Measurements from ENCODE around the gene AGL.
"Not testable (repeated sequence)": the region's sequence is repeated elsewhere in the genome, so short reads cannot be mapped to it uniquely, and the experiment has no call there.

Gene AGL

DNA sequence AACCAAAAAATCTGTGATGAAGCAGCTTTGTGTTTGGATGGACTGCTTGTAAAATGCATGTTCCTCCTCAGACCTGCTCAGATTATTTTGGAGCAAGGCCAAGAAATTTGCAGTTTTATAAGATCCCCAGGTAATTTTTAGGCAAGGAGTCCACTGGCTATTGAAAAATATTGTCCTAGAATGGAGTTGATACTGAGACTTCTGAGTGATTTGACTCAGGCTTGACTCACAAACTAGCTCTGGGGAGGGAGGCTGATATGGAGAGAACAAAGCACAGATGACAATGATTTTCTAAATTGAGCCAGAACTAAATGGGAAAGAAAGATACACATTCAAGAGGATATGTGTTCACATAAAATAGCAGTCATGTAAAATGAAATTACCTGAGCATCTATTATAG is 36.7 kb downstream of the AGL start:
- Histone ChIP-seq H3K27me3 (ENCODE audit: control insufficient read depth, insufficient read depth, low read length) (no peaks in the 10 kb centered on the region), H3K9ac (ENCODE audit: low read depth, low read length) (no peak overlapping the region), H3K4me3 (ENCODE audit: low read length) (no peak overlapping the region), H3K4me1 (ENCODE audit: control insufficient read depth, insufficient read depth, low read length) (peaks cover 7% of the 10 kb centered on the region), H3K4me2 (ENCODE audit: low read length) (peak overlapping the region; percentile 6), H3K36me3 (ENCODE audit: insufficient read depth, low read length) (peaks cover 12% of the 10 kb centered on the region), H3K9me3 (replicated peaks; ENCODE audit: low read length) (no peaks in the 10 kb centered on the region)

GRCh38 chr1:99887890-99888289 is 37.7 kb downstream of the AGL start:
- no peak overlapping the region for H3K4me3 ChIP-seq (ENCODE audit: low read length)
- no peaks in the 10 kb centered on the region for H3K9me3 ChIP-seq (replicated peaks; ENCODE audit: low read length)
- peaks cover 7% of the 10 kb centered on the region for H3K4me1 ChIP-seq (ENCODE audit: control insufficient read depth, insufficient read depth, low read length)
- peaks cover 20% of the 10 kb centered on the region for H3K36me3 ChIP-seq (ENCODE audit: insufficient read depth, low read length)
- H3K9ac ChIP-seq (ENCODE audit: low read depth, low read length) = no peak overlapping the region
- no peaks in the 10 kb centered on the region for H3K27me3 ChIP-seq (ENCODE audit: control insufficient read depth, insufficient read depth, low read length)
- no peak overlapping the region for H3K4me2 ChIP-seq (ENCODE audit: low read length)

- H3K9me3 ChIP-seq (replicated peaks; ENCODE audit: low read length) = no peaks in the 10 kb centered on the region
- H3K4me2 ChIP-seq (ENCODE audit: low read length) = no peak overlapping the region
- peaks cover 3% of the 10 kb centered on the region for H3K4me1 ChIP-seq (ENCODE audit: control insufficient read depth, insufficient read depth, low read length)
- H3K4me3 ChIP-seq (ENCODE audit: low read length) = no peak overlapping the region
- H3K36me3 ChIP-seq (ENCODE audit: insufficient read depth, low read length) = peaks cover 12% of the 10 kb centered on the region
- no peaks in the 10 kb centered on the region for H3K27me3 ChIP-seq (ENCODE audit: control insufficient read depth, insufficient read depth, low read length)
- H3K9ac ChIP-seq (ENCODE audit: low read depth, low read length) = no peak overlapping the region
These were observed 41.8 kb downstream of the AGL start for GRCh38 chr1:99891997-99892396.

GRCh38 chr1:99903278-99903677 is 53.1 kb downstream of the AGL start:
- H3K9me3 ChIP-seq (replicated peaks; ENCODE audit: low read length); H3K4me3 ChIP-seq (ENCODE audit: low read length); H3K4me2 ChIP-seq (ENCODE audit: low read length); H3K4me1 ChIP-seq (ENCODE audit: control insufficient read depth, insufficient read depth, low read length); H3K36me3 ChIP-seq (ENCODE audit: insufficient read depth, low read length); H3K9ac ChIP-seq (ENCODE audit: low read depth, low read length); H3K27me3 ChIP-seq (ENCODE audit: control insufficient read depth, insufficient read depth, low read length): not testable (repeated sequence)

- H3K9ac ChIP-seq (ENCODE audit: low read depth, low read length) = no peak overlapping the region
- no peaks in the 10 kb centered on the region for H3K27me3 ChIP-seq (ENCODE audit: control insufficient read depth, insufficient read depth, low read length)
- H3K9me3 ChIP-seq (replicated peaks; ENCODE audit: low read length) = no peaks in the 10 kb centered on the region
- H3K4me1 ChIP-seq (ENCODE audit: control insufficient read depth, insufficient read depth, low read length) = no peaks in the 10 kb centered on the region
- no peaks in the 10 kb centered on the region for H3K36me3 ChIP-seq (ENCODE audit: insufficient read depth, low read length)
- no peak overlapping the region for H3K4me2 ChIP-seq (ENCODE audit: low read length)
- H3K4me3 ChIP-seq (ENCODE audit: low read length) = no peak overlapping the region
These were observed 56.4 kb downstream of the AGL start for GRCh38 chr1:99906535-99906934.

- no peak overlapping the region for H3K4me3 ChIP-seq (ENCODE audit: low read length)
- H3K36me3 ChIP-seq (ENCODE audit: insufficient read depth, low read length) = no peaks in the 10 kb centered on the region
- H3K9ac ChIP-seq (ENCODE audit: low read depth, low read length) = no peak overlapping the region
- H3K4me2 ChIP-seq (ENCODE audit: low read length) = no peak overlapping the region
- no peaks in the 10 kb centered on the region for H3K27me3 ChIP-seq (ENCODE audit: control insufficient read depth, insufficient read depth, low read length)
- no peaks in the 10 kb centered on the region for H3K4me1 ChIP-seq (ENCODE audit: control insufficient read depth, insufficient read depth, low read length)
- no peaks in the 10 kb centered on the region for H3K9me3 ChIP-seq (replicated peaks; ENCODE audit: low read length)
These were observed 67.1 kb downstream of the AGL start for GRCh38 chr1:99917214-99917613.

DNA sequence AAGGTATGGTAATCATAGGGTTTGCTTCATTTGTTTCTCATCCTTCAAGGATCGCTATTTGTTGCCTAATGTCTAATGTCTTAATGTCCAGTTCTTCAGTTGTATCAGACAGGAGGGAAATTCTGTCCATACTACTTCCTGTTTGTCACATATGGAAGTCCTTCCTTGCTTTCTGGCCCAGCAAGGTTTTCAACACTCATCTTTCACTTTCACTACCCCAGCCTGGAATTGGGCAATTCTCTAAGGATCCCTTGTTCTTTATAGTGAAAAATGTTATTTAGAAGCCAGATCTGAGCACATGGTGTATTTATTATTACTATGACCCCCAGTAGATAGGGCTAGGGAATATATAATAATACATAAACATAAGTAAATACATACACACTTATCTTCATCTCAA is 69.1 kb downstream of the AGL start:
- no peaks in the 10 kb centered on the region for H3K9me3 ChIP-seq (replicated peaks; ENCODE audit: low read length)
- no peak overlapping the region for H3K4me3 ChIP-seq (ENCODE audit: low read length)
- no peaks in the 10 kb centered on the region for H3K4me1 ChIP-seq (ENCODE audit: control insufficient read depth, insufficient read depth, low read length)
- H3K27me3 ChIP-seq (ENCODE audit: control insufficient read depth, insufficient read depth, low read length) = no peaks in the 10 kb centered on the region
- H3K9ac ChIP-seq (ENCODE audit: low read depth, low read length) = no peak overlapping the region
- H3K4me2 ChIP-seq (ENCODE audit: low read length) = no peak overlapping the region
- H3K36me3 ChIP-seq (ENCODE audit: insufficient read depth, low read length) = no peaks in the 10 kb centered on the region

DNA sequence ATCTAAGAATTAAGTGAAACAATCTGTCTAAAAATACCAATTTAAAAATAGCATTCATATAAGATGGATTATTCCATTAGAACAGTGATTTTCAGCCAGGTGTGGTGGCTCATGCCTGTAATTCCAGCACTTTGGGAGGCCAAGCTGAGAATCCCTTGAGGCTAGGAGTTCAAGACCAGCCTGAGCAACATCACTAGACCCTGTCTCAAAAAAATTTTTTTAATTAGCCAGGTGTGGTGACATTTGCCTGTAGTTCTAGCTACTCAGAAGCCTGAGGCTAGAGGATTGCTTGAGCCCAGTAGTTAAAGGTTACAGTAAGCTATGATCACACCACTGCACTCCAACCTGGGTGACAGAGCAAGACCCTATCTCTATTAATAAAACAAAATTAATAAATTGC is 84.6 kb downstream of the AGL start:
- no peak overlapping the region for H3K4me2 ChIP-seq (ENCODE audit: low read length)
- no peak overlapping the region for H3K9ac ChIP-seq (ENCODE audit: low read depth, low read length)
- H3K4me1 ChIP-seq (ENCODE audit: control insufficient read depth, insufficient read depth, low read length) = no peaks in the 10 kb centered on the region
- H3K4me3 ChIP-seq (ENCODE audit: low read length) = no peak overlapping the region
- H3K9me3 ChIP-seq (replicated peaks; ENCODE audit: low read length) = no peaks in the 10 kb centered on the region
- no peaks in the 10 kb centered on the region for H3K36me3 ChIP-seq (ENCODE audit: insufficient read depth, low read length)
- no peaks in the 10 kb centered on the region for H3K27me3 ChIP-seq (ENCODE audit: control insufficient read depth, insufficient read depth, low read length)

DNA sequence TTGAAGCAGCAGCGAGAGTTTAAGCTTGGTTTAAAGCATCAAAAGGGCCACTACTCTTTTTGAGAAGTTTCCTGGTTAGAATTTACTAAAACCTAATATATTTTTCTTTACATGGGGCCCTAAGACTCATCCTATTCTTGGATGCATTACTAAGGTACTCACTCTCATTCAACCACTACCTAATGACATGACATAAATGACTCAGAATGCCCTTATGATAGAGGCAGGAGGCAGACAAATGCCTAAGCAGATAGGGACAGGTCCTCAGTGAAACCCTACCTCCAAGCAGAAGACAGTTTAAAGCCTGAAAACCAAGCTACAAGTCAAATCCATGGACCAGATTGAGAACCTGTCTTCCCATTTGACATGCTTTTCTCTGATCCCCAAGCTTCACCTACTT is 85.4 kb downstream of the AGL start:
- no peaks in the 10 kb centered on the region for H3K27me3 ChIP-seq (ENCODE audit: control insufficient read depth, insufficient read depth, low read length)
- H3K9ac ChIP-seq (ENCODE audit: low read depth, low read length) = no peak overlapping the region
- H3K36me3 ChIP-seq (ENCODE audit: insufficient read depth, low read length) = no peaks in the 10 kb centered on the region
- no peaks in the 10 kb centered on the region for H3K4me1 ChIP-seq (ENCODE audit: control insufficient read depth, insufficient read depth, low read length)
- no peaks in the 10 kb centered on the region for H3K9me3 ChIP-seq (replicated peaks; ENCODE audit: low read length)
- no peak overlapping the region for H3K4me3 ChIP-seq (ENCODE audit: low read length)
- H3K4me2 ChIP-seq (ENCODE audit: low read length) = no peak overlapping the region

DNA sequence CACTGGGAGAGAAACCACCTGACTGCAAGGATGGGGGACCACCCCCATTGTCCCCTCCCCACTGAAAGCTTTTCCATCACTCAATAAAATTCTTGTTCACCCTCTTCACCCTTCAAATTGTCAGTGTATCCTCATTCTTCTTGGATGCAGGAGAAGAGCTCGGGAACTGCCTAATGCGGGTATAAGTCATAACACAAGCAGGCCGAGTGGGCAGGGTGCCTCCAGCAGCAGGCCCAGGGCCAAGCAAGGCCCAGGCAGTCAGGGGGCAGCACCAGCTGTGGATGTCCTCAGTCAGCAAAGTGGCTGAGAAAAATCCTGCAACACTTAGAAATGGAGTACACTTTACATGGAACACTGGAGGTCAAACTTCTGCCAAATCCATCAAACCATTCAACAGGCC is 85.9 kb downstream of the AGL start:
- no peaks in the 10 kb centered on the region for H3K27me3 ChIP-seq (ENCODE audit: control insufficient read depth, insufficient read depth, low read length)
- no peak overlapping the region for H3K4me3 ChIP-seq (ENCODE audit: low read length)
- no peaks in the 10 kb centered on the region for H3K4me1 ChIP-seq (ENCODE audit: control insufficient read depth, insufficient read depth, low read length)
- no peaks in the 10 kb centered on the region for H3K36me3 ChIP-seq (ENCODE audit: insufficient read depth, low read length)
- H3K9ac ChIP-seq (ENCODE audit: low read depth, low read length) = no peak overlapping the region
- no peaks in the 10 kb centered on the region for H3K9me3 ChIP-seq (replicated peaks; ENCODE audit: low read length)
- H3K4me2 ChIP-seq (ENCODE audit: low read length) = no peak overlapping the region

DNA sequence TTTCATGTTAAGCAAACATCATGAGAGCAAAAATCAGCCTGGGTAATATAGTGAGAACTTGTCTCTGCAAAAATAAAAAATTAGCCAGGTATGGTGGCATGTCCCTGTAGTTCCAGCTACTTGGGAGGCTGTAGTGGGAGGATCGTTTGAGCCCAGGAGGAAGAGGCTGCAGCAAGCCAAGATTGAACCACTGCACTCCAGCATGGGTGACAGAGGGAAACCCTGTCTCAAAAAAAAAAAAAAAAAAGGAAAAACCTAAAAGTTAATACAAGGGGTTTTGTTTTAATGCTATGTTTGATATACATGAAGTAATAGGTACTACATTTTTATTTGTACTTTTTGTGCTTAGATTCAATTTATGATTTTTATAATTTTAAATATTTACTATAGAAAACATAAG is 92.6 kb downstream of the AGL start:
- no peaks in the 10 kb centered on the region for H3K27me3 ChIP-seq (ENCODE audit: control insufficient read depth, insufficient read depth, low read length)
- H3K9ac ChIP-seq (ENCODE audit: low read depth, low read length) = no peak overlapping the region

GRCh38 chr1:99943223-99943794 is 93.1 kb downstream of the AGL start:
- Histone ChIP-seq H3K36me3 (ENCODE audit: insufficient read depth, low read length) (no peaks in the 10 kb centered on the region), H3K4me2 (ENCODE audit: low read length) (no peak overlapping the region), H3K4me3 (ENCODE audit: low read length) (no peak overlapping the region), H3K9ac (ENCODE audit: low read depth, low read length) (no peak overlapping the region), H3K9me3 (replicated peaks; ENCODE audit: low read length) (no peaks in the 10 kb centered on the region), H3K4me1 (ENCODE audit: control insufficient read depth, insufficient read depth, low read length) (peaks cover 5% of the 10 kb centered on the region), H3K27me3 (ENCODE audit: control insufficient read depth, insufficient read depth, low read length) (no peaks in the 10 kb centered on the region)

More for the DNA sequence above, 92.6 kb downstream of the AGL start:
- Histone ChIP-seq H3K4me1 (ENCODE audit: control insufficient read depth, insufficient read depth, low read length) (peaks cover 5% of the 10 kb centered on the region), H3K4me2 (ENCODE audit: low read length) (no peak overlapping the region), H3K9me3 (replicated peaks; ENCODE audit: low read length) (no peaks in the 10 kb centered on the region), H3K4me3 (ENCODE audit: low read length) (no peak overlapping the region), H3K36me3 (ENCODE audit: insufficient read depth, low read length) (no peaks in the 10 kb centered on the region)

Measured in skeletal muscle satellite cell (primary cell).